Neural cell (in vitro differentiated cells): ENCODE results near the gene SEC24D. TPM values are rescaled to one million over a fixed set of nuclear protein-coding genes. Genes with fewer than 3 reads are reported as not detected.

Source experiments
- H2AFZ ChIP-seq: fragments of 200-600, 300-800 bp; sonication (generic), shearing (Covaris generic); 2 replicates; pipeline ENCODE4 v1.6.0; 2014; ENCODE audit warnings: low read depth, mild to moderate bottlenecking, antibody characterized with exemption, low read length, moderate library complexity
- H3F3A ChIP-seq: fragments of 200-600 bp; shearing (Covaris generic); 2 replicates; pipeline ENCODE4 v1.6.1; 2016; ENCODE audit warnings: mild to moderate bottlenecking, moderate library complexity, mixed read lengths, antibody characterized with exemption, low read length; ENCODE audit not compliant: insufficient read depth, poor library complexity, severe bottlenecking
- H3K27ac ChIP-seq: fragments of 200-600, 300-800 bp; sonication (generic), shearing (Covaris generic); 2 replicates; pipeline ENCODE4 v1.5.1; 2014; ENCODE audit warnings: mild to moderate bottlenecking, low read length, moderate library complexity
- H3K27me3 ChIP-seq: fragments of 300-800, 200-600 bp; sonication (generic), shearing (Covaris generic); 2 replicates; pipeline ENCODE4 v1.6.0; 2014; ENCODE audit warnings: mild to moderate bottlenecking, low read depth, low read length, moderate library complexity; ENCODE audit not compliant: insufficient read depth
- H3K36me3 ChIP-seq: fragments of 300-800, 200-600 bp; sonication (generic), shearing (Covaris generic); 2 replicates; pipeline ENCODE4 v1.5.1; 2014; ENCODE audit warnings: mild to moderate bottlenecking, antibody characterized with exemption, low read length, moderate library complexity; ENCODE audit not compliant: insufficient read depth
- H3K4me2 ChIP-seq: fragments of 300-800, 200-600 bp; sonication (generic), shearing (Covaris generic); 2 replicates; pipeline ENCODE4 v1.6.0; 2014; ENCODE audit warnings: mild to moderate bottlenecking, low read length
- H3K4me3 ChIP-seq: fragments of 300-800, 200-600 bp; sonication (generic), shearing (Covaris generic); 2 replicates; pipeline ENCODE4 v1.5.1; 2014; ENCODE audit warnings: mild to moderate bottlenecking, low read length, moderate library complexity
- H3K79me2 ChIP-seq: fragments of 200-600 bp; shearing (Covaris generic); replicated peaks from 2 replicates; pipeline ENCODE4 v1.6.0; 2014; ENCODE audit warnings: mild to moderate bottlenecking, low read length, moderate library complexity; ENCODE audit not compliant: insufficient read depth
- H3K9ac ChIP-seq: fragments of 300-800, 200-600 bp; sonication (generic), shearing (Covaris generic); 2 replicates; pipeline ENCODE4 v1.6.1; 2016; ENCODE audit warnings: mild to moderate bottlenecking, low read length, mixed read lengths
- H3K9me2 ChIP-seq: fragments of 200-600 bp; shearing (Covaris generic); 2 replicates; pipeline ENCODE4 v1.6.1; 2016; ENCODE audit warnings: mild to moderate bottlenecking, low read length, mixed read lengths; ENCODE audit not compliant: insufficient read depth
- H3K9me3 ChIP-seq: fragments of 200-600, 300-800 bp; sonication (generic), shearing (Covaris generic); 2 replicates; pipeline ENCODE4 v1.6.1; 2016; ENCODE audit warnings: mild to moderate bottlenecking, mixed run types, low read length, moderate library complexity, mixed read lengths
- H4K20me1 ChIP-seq: fragments of 200-600 bp; shearing (Covaris generic); 2 replicates; pipeline ENCODE4 v1.6.1; 2016; ENCODE audit warnings: mild to moderate bottlenecking, mixed run types; ENCODE audit not compliant: insufficient read depth
- EP300 ChIP-seq: fragments of 450-650 bp; conservative IDR thresholded peaks from 2 replicates; pipeline ENCODE4 v1.6.1; 2014; ENCODE audit warnings: antibody characterized with exemption, mild to moderate bottlenecking, moderate library complexity; ENCODE audit not compliant: poor library complexity, severe bottlenecking
- EZH2 ChIP-seq: fragments of 200-600, 300-800 bp; shearing (Covaris generic), sonication (generic); IDR thresholded peaks from 2 replicates; pipeline ENCODE4 v1.6.1; 2014; ENCODE audit warnings: antibody characterized with exemption, low read length, borderline replicate concordance, mild to moderate bottlenecking; ENCODE audit not compliant: insufficient read depth, poor library complexity, severe bottlenecking
- MXI1 ChIP-seq: fragments of 450-650 bp; conservative IDR thresholded peaks from 2 replicates; pipeline ENCODE4 v1.6.1; 2014; ENCODE audit warnings: antibody characterized with exemption, mild to moderate bottlenecking; ENCODE audit not compliant: poor library complexity, severe bottlenecking
- POLR2AphosphoS5 ChIP-seq: IDR thresholded peaks from 2 replicates; pipeline ENCODE4 v1.6.1; 2012
- RAD21 ChIP-seq: fragments of 450-650 bp; conservative IDR thresholded peaks from 2 replicates; pipeline ENCODE4 v1.6.1; 2014; ENCODE audit warnings: antibody characterized with exemption, mild to moderate bottlenecking, moderate library complexity
- SMC3 ChIP-seq: fragments of 450-650 bp; conservative IDR thresholded peaks from 2 replicates; pipeline ENCODE4 v1.6.1; 2014; ENCODE audit warnings: antibody characterized with exemption, mild to moderate bottlenecking, moderate library complexity; ENCODE audit not compliant: poor library complexity
- TAF1 ChIP-seq: IDR thresholded peaks from 2 replicates; pipeline ENCODE4 v1.6.1; 2012; ENCODE audit warnings: low read depth
- polyA plus RNA-seq: library from polyadenylated mRNA; depleted of rRNA; stranded (reverse); fragments of >200 nt; gene quantifications from 2 replicates; pipeline ENCODE4 v1.2.3, GENCODE V29; 2014
- TF ChIP-seq, protein P1 (sequence below): fragments of 450-650 bp; IDR thresholded peaks from 2 replicates; pipeline ENCODE4 v1.5.1; 2014; ENCODE audit warnings: antibody characterized with exemption, mild to moderate bottlenecking, moderate library complexity; ENCODE audit not compliant: poor library complexity, severe bottlenecking
- TF ChIP-seq, protein P2 (sequence below): IDR thresholded peaks from 2 replicates; pipeline ENCODE4 v1.6.1; 2012; ENCODE audit warnings: borderline replicate concordance

SEC24D gene
- polyA plus RNA-seq, 1 donor from 2014 or later = 7.8 TPM

DNA sequence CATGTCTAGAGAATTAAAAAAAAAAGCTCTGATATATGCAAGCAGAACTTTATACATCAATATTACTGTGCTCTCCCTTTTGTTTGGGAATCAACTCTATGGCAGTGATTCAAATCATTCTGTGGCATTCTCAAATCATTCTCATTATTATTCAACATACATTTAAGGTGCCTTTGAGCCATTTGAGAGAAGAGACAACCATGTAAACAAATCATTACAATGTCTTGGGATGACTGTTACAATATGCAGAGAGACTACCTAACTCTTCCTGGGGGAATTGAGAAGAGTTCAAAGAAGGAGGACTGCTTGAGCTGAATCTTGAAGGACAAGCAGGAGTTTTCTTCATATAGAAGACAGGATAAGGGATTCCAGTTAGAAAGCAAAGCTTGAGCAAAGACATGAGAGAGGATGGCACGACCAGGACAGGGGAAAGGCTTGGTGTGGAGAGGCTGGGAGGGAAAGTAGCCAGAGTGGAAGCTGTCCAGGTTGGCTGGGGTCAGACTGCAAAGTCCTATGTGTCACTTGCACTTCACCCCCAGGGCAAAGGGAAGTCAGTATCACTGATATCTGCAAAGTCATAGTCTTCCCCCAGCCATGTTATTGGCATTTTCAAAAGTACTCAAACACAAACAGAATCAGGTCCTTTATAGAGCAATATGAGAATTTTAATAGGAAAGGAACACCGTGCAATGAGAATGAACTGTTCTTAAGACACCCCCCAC lies 9.0 kb downstream of the SEC24D start:
- peaks cover 4% of the 10 kb centered on the region for H3F3A ChIP-seq
- TF ChIP-seq TAF1 (no peak), MXI1 (no peak), POLR2AphosphoS5 (peak; percentile 97), SMC3 (no peak), EP300 (peak; percentile 97), RAD21 (no peak), EZH2 (no peak)
- TF ChIP-seq, protein P1, sequence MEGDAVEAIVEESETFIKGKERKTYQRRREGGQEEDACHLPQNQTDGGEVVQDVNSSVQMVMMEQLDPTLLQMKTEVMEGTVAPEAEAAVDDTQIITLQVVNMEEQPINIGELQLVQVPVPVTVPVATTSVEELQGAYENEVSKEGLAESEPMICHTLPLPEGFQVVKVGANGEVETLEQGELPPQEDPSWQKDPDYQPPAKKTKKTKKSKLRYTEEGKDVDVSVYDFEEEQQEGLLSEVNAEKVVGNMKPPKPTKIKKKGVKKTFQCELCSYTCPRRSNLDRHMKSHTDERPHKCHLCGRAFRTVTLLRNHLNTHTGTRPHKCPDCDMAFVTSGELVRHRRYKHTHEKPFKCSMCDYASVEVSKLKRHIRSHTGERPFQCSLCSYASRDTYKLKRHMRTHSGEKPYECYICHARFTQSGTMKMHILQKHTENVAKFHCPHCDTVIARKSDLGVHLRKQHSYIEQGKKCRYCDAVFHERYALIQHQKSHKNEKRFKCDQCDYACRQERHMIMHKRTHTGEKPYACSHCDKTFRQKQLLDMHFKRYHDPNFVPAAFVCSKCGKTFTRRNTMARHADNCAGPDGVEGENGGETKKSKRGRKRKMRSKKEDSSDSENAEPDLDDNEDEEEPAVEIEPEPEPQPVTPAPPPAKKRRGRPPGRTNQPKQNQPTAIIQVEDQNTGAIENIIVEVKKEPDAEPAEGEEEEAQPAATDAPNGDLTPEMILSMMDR = no peak
- TF ChIP-seq, protein P2, sequence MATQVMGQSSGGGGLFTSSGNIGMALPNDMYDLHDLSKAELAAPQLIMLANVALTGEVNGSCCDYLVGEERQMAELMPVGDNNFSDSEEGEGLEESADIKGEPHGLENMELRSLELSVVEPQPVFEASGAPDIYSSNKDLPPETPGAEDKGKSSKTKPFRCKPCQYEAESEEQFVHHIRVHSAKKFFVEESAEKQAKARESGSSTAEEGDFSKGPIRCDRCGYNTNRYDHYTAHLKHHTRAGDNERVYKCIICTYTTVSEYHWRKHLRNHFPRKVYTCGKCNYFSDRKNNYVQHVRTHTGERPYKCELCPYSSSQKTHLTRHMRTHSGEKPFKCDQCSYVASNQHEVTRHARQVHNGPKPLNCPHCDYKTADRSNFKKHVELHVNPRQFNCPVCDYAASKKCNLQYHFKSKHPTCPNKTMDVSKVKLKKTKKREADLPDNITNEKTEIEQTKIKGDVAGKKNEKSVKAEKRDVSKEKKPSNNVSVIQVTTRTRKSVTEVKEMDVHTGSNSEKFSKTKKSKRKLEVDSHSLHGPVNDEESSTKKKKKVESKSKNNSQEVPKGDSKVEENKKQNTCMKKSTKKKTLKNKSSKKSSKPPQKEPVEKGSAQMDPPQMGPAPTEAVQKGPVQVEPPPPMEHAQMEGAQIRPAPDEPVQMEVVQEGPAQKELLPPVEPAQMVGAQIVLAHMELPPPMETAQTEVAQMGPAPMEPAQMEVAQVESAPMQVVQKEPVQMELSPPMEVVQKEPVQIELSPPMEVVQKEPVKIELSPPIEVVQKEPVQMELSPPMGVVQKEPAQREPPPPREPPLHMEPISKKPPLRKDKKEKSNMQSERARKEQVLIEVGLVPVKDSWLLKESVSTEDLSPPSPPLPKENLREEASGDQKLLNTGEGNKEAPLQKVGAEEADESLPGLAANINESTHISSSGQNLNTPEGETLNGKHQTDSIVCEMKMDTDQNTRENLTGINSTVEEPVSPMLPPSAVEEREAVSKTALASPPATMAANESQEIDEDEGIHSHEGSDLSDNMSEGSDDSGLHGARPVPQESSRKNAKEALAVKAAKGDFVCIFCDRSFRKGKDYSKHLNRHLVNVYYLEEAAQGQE = peak; percentile 70
- H3K27me3 ChIP-seq = no peaks in the 10 kb centered on the region
- H3K4me3 ChIP-seq = peak overlapping the region; percentile 45
- H3K36me3 ChIP-seq = no peaks in the 10 kb centered on the region
- no peak overlapping the region for H2AFZ ChIP-seq
- no peaks in the 10 kb centered on the region for H3K79me2 ChIP-seq
- peak overlapping the region; percentile 39 for H3K27ac ChIP-seq
- no peaks in the 10 kb centered on the region for H3K9me2 ChIP-seq
- H3K4me2 ChIP-seq = no peak overlapping the region
- no peaks in the 10 kb centered on the region for H3K9me3 ChIP-seq
- no peak overlapping the region for H3K9ac ChIP-seq
- H4K20me1 ChIP-seq = no peaks in the 10 kb centered on the region

DNA sequence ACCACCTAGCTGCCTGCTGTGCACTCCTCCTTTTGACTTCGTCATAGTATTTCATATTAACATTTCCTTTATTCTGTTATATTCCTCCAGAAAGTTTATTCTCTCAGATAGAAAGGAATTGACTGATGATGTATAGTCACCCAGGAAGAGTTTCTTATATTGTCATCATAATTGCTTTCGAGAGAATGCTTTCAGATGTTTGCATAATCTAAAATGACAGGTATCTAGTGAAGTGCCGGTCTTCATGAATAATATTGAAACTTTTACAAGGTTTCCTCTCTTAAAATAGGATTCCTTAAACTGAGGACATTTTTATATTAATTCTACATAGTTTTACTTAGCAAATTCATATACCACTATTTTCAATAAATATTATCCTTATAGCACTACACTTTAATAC lies 10.1 kb downstream of the SEC24D start:
- no peaks in the 10 kb centered on the region for H3K9me3 ChIP-seq
- H3K4me2 ChIP-seq = no peak overlapping the region
- H3K79me2 ChIP-seq = no peaks in the 10 kb centered on the region
- H3K9me2 ChIP-seq = no peaks in the 10 kb centered on the region
- TF ChIP-seq POLR2AphosphoS5 = peak; percentile 42
- peak; percentile 77 for TF ChIP-seq EP300
- TF ChIP-seq, protein P1 = no peak
- no peak overlapping the region for H2AFZ ChIP-seq
- H4K20me1 ChIP-seq = no peaks in the 10 kb centered on the region
- H3K9ac ChIP-seq = no peak overlapping the region
- no peaks in the 10 kb centered on the region for H3K27me3 ChIP-seq
- H3F3A ChIP-seq = peaks cover 4% of the 10 kb centered on the region
- H3K36me3 ChIP-seq = no peaks in the 10 kb centered on the region
- H3K27ac ChIP-seq = peak overlapping the region; percentile 49
- H3K4me3 ChIP-seq = peak overlapping the region; percentile 15
